ENCODE measurements around the gene FOXO3. TPM values are rescaled to one million over a fixed set of nuclear protein-coding genes. Genes with fewer than 3 reads are reported as not detected.

FOXO3 gene
- total and polyA plus RNA-seq, 2 of the 13 experiments (the other 11 are each of a cell fraction or from before 2014, with no cell fraction given) = 16.0 to 22.5 TPM

GRCh38 chr6:108565893-108566292, 5.2 kb downstream of the FOXO3 start (continued):
- TF ChIP-seq ARID5B (CRISPR knock-in tag; IDR thresholded peaks at IDR 0.05) (peak; percentile 89), ZNF687 (CRISPR knock-in tag; IDR thresholded peaks at IDR 0.05) (no peak), GMEB1 (CRISPR knock-in tag; IDR thresholded peaks at IDR 0.05; ENCODE audit: borderline replicate concordance) (no peak), ZKSCAN1 (IDR thresholded peaks at IDR 0.05; ENCODE audit: low read length) (no peak), FOXP1 (IDR thresholded peaks at IDR 0.05) (no peak), FOXP1 (CRISPR knock-in tag; IDR thresholded peaks at IDR 0.05) (peak; percentile 40; the same call in 1 of the 2 replicates), ZKSCAN5 (CRISPR knock-in tag; IDR thresholded peaks at IDR 0.05) (no peak), SIX4 (CRISPR knock-in tag; IDR thresholded peaks at IDR 0.05) (peak; percentile 20; the same call in 1 of the 2 replicates), ZNF280D (CRISPR knock-in tag; IDR thresholded peaks at IDR 0.05) (no peak), ZNF616 (CRISPR knock-in tag; IDR thresholded peaks at IDR 0.05; ENCODE audit: low read depth) (no peak), KLF6 (CRISPR knock-in tag; IDR thresholded peaks at IDR 0.05) (no peak), ZSCAN20 (CRISPR knock-in tag; IDR thresholded peaks at IDR 0.05; ENCODE audit: borderline replicate concordance) (no peak), ELF1 (CRISPR knock-in tag; IDR thresholded peaks at IDR 0.05) (peak; percentile 60; the same call in 1 of the 2 replicates), KDM3A (CRISPR knock-in tag; IDR thresholded peaks at IDR 0.05; ENCODE audit: low read depth) (no peak), HIC2 (CRISPR knock-in tag; IDR thresholded peaks at IDR 0.05; ENCODE audit: low read depth) (no peak)
